Gastrocnemius medialis (tissue), 4 donors: ENCODE measurements around the gene ACSL4. TPM values are rescaled to one million over a fixed set of nuclear protein-coding genes. Genes with fewer than 3 reads are reported as not detected.

ENCODE experiments used
- ATAC-seq, 2 donors: fragments of 150-250 bp; one replicate each; pipeline ENCODE4 v1.9.1; 2016
- DNase-seq, 2 donors: peaks; one replicate each; pipeline ENCODE4 v3.0.0-alpha.2; 2019
- H3K27ac ChIP-seq, 4 donors: fragments of 200-600 bp; sonication (generic); 1 replicate in 1 of 4; 2 replicates in 3 of 4; pipeline ENCODE4 v1.5.1; 2016 to 2018; ENCODE audit warnings: mild to moderate bottlenecking in 2 of 4, moderate library complexity in 1 of 4
- H3K27me3 ChIP-seq, 3 donors: fragments of 200-600 bp; sonication (generic) in 2 of 3; 1 replicate in 1 of 3; 2 replicates in 2 of 3; pipeline versions ENCODE4 v1.5.1 to v1.6.0; 2016 to 2019; ENCODE audit warnings: mild to moderate bottlenecking in 1 of 3, moderate library complexity in 1 of 3
- H3K36me3 ChIP-seq, 2 donors: fragments of 200-600 bp; sonication (generic) in 1 of 2; one replicate each; pipeline ENCODE4 v1.5.1; 2017 to 2018
- H3K4me1 ChIP-seq, 2 donors: fragments of 200-600 bp; sonication (generic) in 1 of 2; one replicate each; pipeline ENCODE4 v1.5.1; 2016 to 2017; ENCODE audit warnings: mild to moderate bottlenecking in 2 of 2
- H3K4me3 ChIP-seq, 4 donors: fragments of 200-600 bp; sonication (generic) in 3 of 4; 1 replicate in 1 of 4; 2 replicates in 3 of 4; pipeline ENCODE4 v1.5.1; 2016 to 2019; ENCODE audit warnings: mild to moderate bottlenecking in 2 of 4
- H3K9me3 ChIP-seq, 3 donors: fragments of 200-600 bp; sonication (generic) in 2 of 3; 1 replicate in 1 of 3; 2 replicates in 2 of 3; pipeline ENCODE4 v1.5.1; 2016 to 2019
- POLR2A ChIP-seq, 2 donors: fragments of 450-650 bp; IDR thresholded peaks; one replicate each; pipeline ENCODE4 v1.6.1; 2017; ENCODE audit warnings: antibody characterized with exemption in 2 of 2, mild to moderate bottlenecking in 2 of 2, moderate library complexity in 2 of 2
- in situ Hi-C, 4 donors: fragments of 200-750 bp; cut with MboI; loops; one replicate each; pipeline versions ENCODE4 v1.15.0 to v1.8.0; 2017; ENCODE audit warnings: low sequenced_read_pairs in 4 of 4
- intact Hi-C: fragments of 100-400 bp; cut with DNase I; formaldehyde crosslinking; loops from one replicate; pipeline ENCODE4 v1.15.1; 2023; ENCODE audit warnings: low total_unique reads
- total RNA-seq, 4 donors: library from RNA; depleted of rRNA; stranded (reverse); fragments of >200 nt; gene quantifications; one replicate each; pipeline versions ENCODE4 v1.1.0 to v1.2.3, GENCODE V29; 2016
- TF ChIP-seq, protein P1 (sequence below), 5 experiments: fragments of 450-650 bp in 3 of 5; fragments of 200-600 bp in 2 of 5; sonication (generic) in 2 of 5; IDR thresholded peaks in 4 of 5; conservative IDR thresholded peaks in 1 of 5; 1 replicate in 4 of 5; 2 replicates in 1 of 5; pipeline ENCODE4 v1.5.1; 2016 to 2019; ENCODE audit warnings: antibody characterized with exemption in 5 of 5, mild to moderate bottlenecking in 3 of 5, moderate library complexity in 3 of 5

Gene ACSL4
- total RNA-seq, 4 donors from 2014 or later = 18.7 to 259 (median 132) TPM

DNA sequence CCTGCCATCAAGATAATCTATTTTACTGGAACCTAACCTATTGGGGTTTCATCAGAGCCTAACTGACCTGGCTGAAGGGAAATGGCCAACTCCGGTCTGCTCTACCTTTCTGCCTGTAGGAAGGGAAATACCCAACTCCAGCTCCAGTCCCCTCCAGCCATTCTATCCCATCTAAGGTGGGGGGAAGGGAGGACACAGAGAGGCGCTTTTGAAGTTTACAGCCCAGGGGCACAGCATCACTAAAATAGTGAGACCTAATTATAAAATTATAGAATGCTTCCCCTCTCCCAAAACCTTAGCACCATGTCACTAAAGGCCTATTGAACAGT is 27.8 kb upstream of the ACSL4 start:
- Histone ChIP-seq H3K27ac (no peak overlapping the region), H3K27me3 (peaks cover 0 to 7% (median 0%) of the 10 kb centered on the region in 3 donors), H3K36me3 (no peaks in the 10 kb centered on the region), H3K9me3 (no peaks in the 10 kb centered on the region), H3K4me3 (no peak overlapping the region), H3K4me1 (no peaks in the 10 kb centered on the region)
- in situ Hi-C loops (no loop called here), intact Hi-C loops (no loop called here)
- ATAC-seq (no peak), DNase-seq (no peak)
- no peak for TF ChIP-seq POLR2A (IDR thresholded peaks at IDR 0.05)
- TF ChIP-seq, protein P1, sequence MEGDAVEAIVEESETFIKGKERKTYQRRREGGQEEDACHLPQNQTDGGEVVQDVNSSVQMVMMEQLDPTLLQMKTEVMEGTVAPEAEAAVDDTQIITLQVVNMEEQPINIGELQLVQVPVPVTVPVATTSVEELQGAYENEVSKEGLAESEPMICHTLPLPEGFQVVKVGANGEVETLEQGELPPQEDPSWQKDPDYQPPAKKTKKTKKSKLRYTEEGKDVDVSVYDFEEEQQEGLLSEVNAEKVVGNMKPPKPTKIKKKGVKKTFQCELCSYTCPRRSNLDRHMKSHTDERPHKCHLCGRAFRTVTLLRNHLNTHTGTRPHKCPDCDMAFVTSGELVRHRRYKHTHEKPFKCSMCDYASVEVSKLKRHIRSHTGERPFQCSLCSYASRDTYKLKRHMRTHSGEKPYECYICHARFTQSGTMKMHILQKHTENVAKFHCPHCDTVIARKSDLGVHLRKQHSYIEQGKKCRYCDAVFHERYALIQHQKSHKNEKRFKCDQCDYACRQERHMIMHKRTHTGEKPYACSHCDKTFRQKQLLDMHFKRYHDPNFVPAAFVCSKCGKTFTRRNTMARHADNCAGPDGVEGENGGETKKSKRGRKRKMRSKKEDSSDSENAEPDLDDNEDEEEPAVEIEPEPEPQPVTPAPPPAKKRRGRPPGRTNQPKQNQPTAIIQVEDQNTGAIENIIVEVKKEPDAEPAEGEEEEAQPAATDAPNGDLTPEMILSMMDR (IDR thresholded peaks at IDR 0.05 in 4 of 5, conservative IDR thresholded peaks at IDR 0.05 in 1 of 5) = no peak

DNA sequence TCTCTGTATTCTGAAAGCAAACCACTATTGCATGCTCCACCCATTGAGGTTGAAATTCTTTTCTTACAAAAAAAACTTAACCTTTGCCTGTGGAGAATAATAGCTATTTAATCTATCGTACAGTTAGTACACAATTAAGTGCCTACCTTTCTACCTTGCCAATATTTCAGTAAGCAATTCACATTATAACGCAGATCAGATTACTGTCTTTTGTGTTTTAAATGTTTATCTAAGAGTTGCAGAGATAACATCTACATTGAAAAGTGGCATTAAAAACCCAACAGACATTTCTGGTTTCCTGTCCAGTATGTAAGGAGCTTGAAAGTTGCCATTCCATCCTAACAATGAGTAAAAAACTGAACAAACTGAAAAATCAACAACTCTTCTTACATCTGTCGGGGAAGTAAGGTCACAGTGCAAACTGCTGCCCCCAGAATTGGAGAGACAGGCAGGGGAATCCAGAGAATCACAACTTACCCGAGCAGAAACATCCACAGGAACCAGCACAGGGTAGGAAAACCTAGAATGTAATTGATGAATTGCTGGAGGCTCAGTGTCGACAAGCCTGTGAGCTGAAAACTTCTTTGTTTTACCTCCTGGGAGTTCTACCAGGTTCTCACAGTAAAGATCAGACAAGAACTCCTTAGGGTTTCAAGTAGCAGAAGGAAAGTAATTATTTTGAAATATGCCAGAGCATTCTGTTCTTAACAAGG is 27.3 kb upstream of the ACSL4 start:
- H3K27ac ChIP-seq = no peak overlapping the region
- intact Hi-C loops (no loop called here), in situ Hi-C loops (no loop called here)
- H3K27me3 ChIP-seq = peaks cover 0 to 7% (median 0%) of the 10 kb centered on the region in 3 donors
- DNase-seq = no peak
- H3K4me1 ChIP-seq = no peaks in the 10 kb centered on the region
- ATAC-seq = no peak
- no peak overlapping the region for H3K4me3 ChIP-seq
- H3K9me3 ChIP-seq = no peaks in the 10 kb centered on the region
- H3K36me3 ChIP-seq = no peaks in the 10 kb centered on the region
- no peak for TF ChIP-seq POLR2A (IDR thresholded peaks at IDR 0.05)
- TF ChIP-seq, protein P1 (IDR thresholded peaks at IDR 0.05 in 4 of 5, conservative IDR thresholded peaks at IDR 0.05 in 1 of 5) = no peak

DNA sequence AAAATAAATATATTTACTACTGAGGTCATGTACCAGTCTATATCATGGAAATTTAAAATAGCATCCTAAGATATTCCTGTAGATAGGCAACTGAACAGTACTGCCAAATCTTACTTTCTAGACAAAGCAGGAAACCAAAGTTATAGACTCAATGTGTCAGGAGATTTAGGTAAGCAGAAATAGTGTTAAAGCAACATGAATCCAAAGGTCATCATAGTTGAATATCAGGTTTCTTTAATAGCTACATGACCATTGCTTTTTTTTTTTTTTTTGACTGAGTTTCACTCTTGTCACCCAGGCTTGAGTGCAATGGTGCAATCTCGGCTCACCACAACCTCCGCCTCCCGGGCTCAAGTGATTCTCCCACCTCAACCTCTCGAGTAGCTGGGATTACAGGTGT is 20.2 kb upstream of the ACSL4 start:
- in situ Hi-C loops = no loop called here
- TF ChIP-seq, protein P1 (IDR thresholded peaks at IDR 0.05 in 4 of 5, conservative IDR thresholded peaks at IDR 0.05 in 1 of 5) = no peak
- no peak for TF ChIP-seq POLR2A (IDR thresholded peaks at IDR 0.05)
- intact Hi-C loops = no loop called here
- Histone ChIP-seq H3K4me1 (no peaks in the 10 kb centered on the region), H3K9me3 (no peaks in the 10 kb centered on the region), H3K4me3 (no peak overlapping the region), H3K36me3 (no peaks in the 10 kb centered on the region), H3K27me3 (no peaks in the 10 kb centered on the region), H3K27ac (no peak overlapping the region)
- DNase-seq (no peak), ATAC-seq (no peak)

DNA sequence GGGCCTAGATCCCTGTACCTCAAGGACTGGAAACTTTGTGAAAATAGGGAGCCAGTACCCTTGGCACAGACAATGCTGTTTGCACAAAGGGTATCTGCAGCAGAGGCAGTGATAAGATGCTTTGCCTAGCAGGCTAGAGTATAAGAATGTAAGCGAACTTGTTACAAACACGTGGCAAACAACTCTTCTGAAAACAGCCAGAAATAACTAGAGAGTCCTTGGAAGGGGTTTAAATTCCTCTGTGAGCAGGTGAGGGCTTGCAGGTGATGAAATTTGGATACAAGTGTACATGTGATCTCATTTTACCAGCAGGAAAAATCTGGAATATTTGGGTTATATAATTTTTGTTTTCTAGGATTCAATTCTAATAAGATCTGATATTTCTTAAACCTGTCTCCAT is 18.6 kb upstream of the ACSL4 start:
- H3K27ac ChIP-seq = no peak overlapping the region
- no peaks in the 10 kb centered on the region for H3K27me3 ChIP-seq
- no peak for DNase-seq
- H3K9me3 ChIP-seq = no peaks in the 10 kb centered on the region
- H3K4me1 ChIP-seq = no peaks in the 10 kb centered on the region
- H3K4me3 ChIP-seq = no peak overlapping the region
- TF ChIP-seq, protein P1 (IDR thresholded peaks at IDR 0.05 in 4 of 5, conservative IDR thresholded peaks at IDR 0.05 in 1 of 5) = no peak
- no peak for TF ChIP-seq POLR2A (IDR thresholded peaks at IDR 0.05)
- ATAC-seq = no peak
- no peaks in the 10 kb centered on the region for H3K36me3 ChIP-seq
- intact Hi-C loops (no loop called here), in situ Hi-C loops (no loop called here)

DNA sequence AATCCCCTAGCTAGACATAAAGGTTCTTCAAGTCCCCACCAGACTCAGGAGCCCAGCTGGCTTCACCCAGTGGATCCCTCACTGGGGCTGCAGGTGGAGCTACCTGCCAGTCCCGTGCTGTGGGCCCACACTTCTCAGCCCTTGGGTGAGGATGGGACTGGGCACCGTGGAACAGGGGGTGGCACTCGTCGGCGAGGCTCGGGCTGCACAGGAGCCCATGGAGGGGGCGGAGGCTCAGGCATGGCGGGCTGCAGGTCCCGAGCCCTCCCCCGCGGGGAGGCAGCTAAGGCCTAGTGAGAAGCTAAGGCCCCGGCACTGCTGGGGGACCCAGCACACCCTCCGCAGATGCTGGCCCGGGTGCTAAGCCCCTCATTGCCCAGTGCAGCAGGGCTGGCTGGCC is 16.1 kb upstream of the ACSL4 start:
- in situ Hi-C loops = no loop called here
- DNase-seq = no peak

More for the DNA sequence above, 16.1 kb upstream of the ACSL4 start:
- intact Hi-C loops = no loop called here
- no peaks in the 10 kb centered on the region for H3K4me1 ChIP-seq
- no peaks in the 10 kb centered on the region for H3K9me3 ChIP-seq
- no peaks in the 10 kb centered on the region for H3K27me3 ChIP-seq
- H3K36me3 ChIP-seq = no peaks in the 10 kb centered on the region
- H3K27ac ChIP-seq = no peak overlapping the region
- no peak overlapping the region for H3K4me3 ChIP-seq
- no peak for TF ChIP-seq POLR2A (IDR thresholded peaks at IDR 0.05)
- TF ChIP-seq, protein P1 (IDR thresholded peaks at IDR 0.05 in 4 of 5, conservative IDR thresholded peaks at IDR 0.05 in 1 of 5) = no peak
- no peak for ATAC-seq
